WTC11 (cell line): Measurements from ENCODE around the gene FMNL1. TPM values are rescaled to one million over a fixed set of nuclear protein-coding genes. Genes with fewer than 3 reads are reported as not detected.

Source experiments
- ATAC-seq: fragments of 200-7000 bp; cut with Tn5 transposase; 2 replicates; pipeline ENCODE4 v1.10.0; 2021; ENCODE audit warnings: mild to moderate bottlenecking, moderate library complexity
- CTCF ChIA-PET: fragments of 300-600 bp; sonication (Branson Sonifier 250); formaldehyde crosslinking; loops from one replicate; lab custom pipeline; 2021; ENCODE audit warnings: antibody characterized with exemption; lab: Charles Lee
- POLR2A ChIA-PET: fragments of 350-600 bp; sonication (Branson Sonifier 250); formaldehyde crosslinking; loops from one replicate; lab custom pipeline; 2021; ENCODE audit warnings: antibody characterized with exemption; lab: Charles Lee
- DNase-seq: peaks from one replicate; pipeline ENCODE4 v3.0.0; 2021; ENCODE audit warnings: low spot score
- H3K27ac Mint-ChIP-seq: 2 replicates; pipeline ENCODE4 v1.8.0; 2021; ENCODE audit warnings: mixed read lengths
- H3K27me3 Mint-ChIP-seq: 2 replicates; pipeline ENCODE4 v1.8.0; 2021; ENCODE audit warnings: low read depth, mild to moderate bottlenecking, moderate library complexity, mixed read lengths
- H3K36me3 Mint-ChIP-seq: 2 replicates; pipeline ENCODE4 v1.8.0; 2021; ENCODE audit warnings: mixed read lengths
- H3K4me1 Mint-ChIP-seq: 2 replicates; pipeline ENCODE4 v1.8.0; 2022; ENCODE audit warnings: mixed read lengths
- H3K4me3 Mint-ChIP-seq: 2 replicates; pipeline ENCODE4 v1.8.0; 2021; ENCODE audit warnings: mild to moderate bottlenecking, moderate library complexity, mixed read lengths
- H3K9me3 Mint-ChIP-seq: 2 replicates; pipeline ENCODE4 v1.8.0; 2021; ENCODE audit warnings: mixed read lengths
- ATF3 ChIP-seq: sonication (generic); formaldehyde crosslinking; conservative IDR thresholded peaks from 2 replicates; pipeline ENCODE4 v1.8.1; 2022; ENCODE audit warnings: mild to moderate bottlenecking, missing genetic modification reagents
- CTCF ChIP-seq: fragments of 200-600 bp; IDR thresholded peaks from 2 replicates; pipeline ENCODE4 v1.8.0; 2022; ENCODE audit warnings: antibody characterized with exemption
- ELF4 ChIP-seq: sonication (generic); formaldehyde crosslinking; IDR thresholded peaks from 2 replicates; pipeline ENCODE4 v1.8.1; 2022; ENCODE audit warnings: low read depth, mild to moderate bottlenecking, moderate library complexity, missing genetic modification reagents
- FOXK1 ChIP-seq: sonication (generic); formaldehyde crosslinking; IDR thresholded peaks from 2 replicates; pipeline ENCODE4 v1.8.0; 2022; ENCODE audit warnings: mild to moderate bottlenecking, moderate library complexity, missing genetic modification reagents
- FOXP1 ChIP-seq: sonication (generic); formaldehyde crosslinking; IDR thresholded peaks from 2 replicates; pipeline ENCODE4 v1.8.0; 2022; ENCODE audit warnings: missing genetic modification reagents, mild to moderate bottlenecking, moderate library complexity, borderline replicate concordance
- FOXP4 ChIP-seq: sonication (generic); formaldehyde crosslinking; IDR thresholded peaks from 2 replicates; pipeline ENCODE4 v1.8.0; 2022; ENCODE audit warnings: mild to moderate bottlenecking, missing genetic modification reagents
- GTF2I ChIP-seq: fragments of 250-450 bp; sonication (Bioruptor Pico); conservative IDR thresholded peaks from 2 replicates; pipeline ENCODE4 v1.4.0; 2021; ENCODE audit warnings: mild to moderate bottlenecking
- IRF2 ChIP-seq: sonication (generic); formaldehyde crosslinking; IDR thresholded peaks from 2 replicates; pipeline ENCODE4 v1.8.0; 2022; ENCODE audit warnings: low read depth, missing genetic modification reagents, borderline replicate concordance
- KAT7 ChIP-seq: sonication (generic); formaldehyde crosslinking; IDR thresholded peaks from 2 replicates; pipeline ENCODE4 v1.8.1; 2023; ENCODE audit warnings: missing genetic modification reagents, mild to moderate bottlenecking, borderline replicate concordance
- MAX ChIP-seq: sonication (generic); formaldehyde crosslinking; IDR thresholded peaks from 2 replicates; pipeline ENCODE4 v1.8.0; 2022; ENCODE audit warnings: mild to moderate bottlenecking, missing genetic modification reagents
- MLX ChIP-seq: sonication (generic); formaldehyde crosslinking; IDR thresholded peaks from 2 replicates; pipeline ENCODE4 v1.8.1; 2023; ENCODE audit warnings: mild to moderate bottlenecking, missing genetic modification reagents, moderate library complexity
- NR3C1 ChIP-seq: sonication (generic); formaldehyde crosslinking; conservative IDR thresholded peaks from 2 replicates; pipeline ENCODE4 v1.8.1; 2023; ENCODE audit warnings: low read depth, mild to moderate bottlenecking, missing genetic modification reagents
- SMAD4 ChIP-seq: sonication (generic); formaldehyde crosslinking; IDR thresholded peaks from 2 replicates; pipeline ENCODE4 v1.8.0; 2022; ENCODE audit warnings: mild to moderate bottlenecking, missing genetic modification reagents
- STAT6 ChIP-seq: sonication (generic); formaldehyde crosslinking; conservative IDR thresholded peaks from 2 replicates; pipeline ENCODE4 v1.8.1; 2023; ENCODE audit warnings: mild to moderate bottlenecking, low read depth, missing genetic modification reagents, moderate library complexity
- USF2 ChIP-seq: sonication (generic); formaldehyde crosslinking; IDR thresholded peaks from 2 replicates; pipeline ENCODE4 v1.8.1; 2023; ENCODE audit warnings: mild to moderate bottlenecking, missing genetic modification reagents, moderate library complexity
- ZBTB21 ChIP-seq: sonication (generic); formaldehyde crosslinking; IDR thresholded peaks from 2 replicates; pipeline ENCODE4 v1.8.1; 2023; ENCODE audit warnings: mild to moderate bottlenecking, missing genetic modification reagents, borderline replicate concordance
- ZNF281 ChIP-seq: sonication (generic); formaldehyde crosslinking; IDR thresholded peaks from 2 replicates; pipeline ENCODE4 v1.8.0; 2023; ENCODE audit warnings: mild to moderate bottlenecking, missing genetic modification reagents
- ZNF396 ChIP-seq: fragments of 250-450 bp; sonication (Bioruptor Pico); IDR thresholded peaks from 2 replicates; pipeline ENCODE4 v1.8.0; 2021; ENCODE audit warnings: mild to moderate bottlenecking, moderate library complexity, borderline replicate concordance
- ZNF423 ChIP-seq: fragments of 250-450 bp; sonication (Bioruptor Pico); IDR thresholded peaks from 2 replicates; pipeline ENCODE4 v2.1.2; 2022; ENCODE audit warnings: mild to moderate bottlenecking, moderate library complexity
- ZNF512 ChIP-seq: sonication (generic); formaldehyde crosslinking; IDR thresholded peaks from 2 replicates; pipeline ENCODE4 v1.8.1; 2022; ENCODE audit warnings: missing genetic modification reagents, borderline replicate concordance
- total RNA-seq: library from RNA; stranded (reverse); gene quantifications from 3 replicates; pipeline ENCODE4 v1.2.3, GENCODE V29; 2021

Gene FMNL1
- total RNA-seq, 1 experiment from 2014 or later: 5.3 TPM

GRCh38 chr17:45224671-45225050, 3.0 kb downstream of the FMNL1 start:
- Mint-ChIP-seq H3K27me3 (peaks cover 44% of the 10 kb centered on the region), H3K4me1 (peaks cover 24% of the 10 kb centered on the region), H3K4me3 (no peak overlapping the region), H3K9me3 (no peaks in the 10 kb centered on the region), H3K27ac (no peak overlapping the region), H3K36me3 (no peaks in the 10 kb centered on the region)
- ATAC-seq (no peak), DNase-seq (no peak)
- CTCF ChIA-PET: interaction anchor here (1.3 to 4.8 kb wide), 2 partner anchors 11 to 75 kb away, joined by 3 to 27 read pairs; no protein-coding TSS in a partner anchor
- POLR2A ChIA-PET: no interaction called here
- TF ChIP-seq FOXK1 (CRISPR knock-in tag): no peak
- no peak for TF ChIP-seq NR3C1 (CRISPR knock-in tag)
- TF ChIP-seq CTCF: no peak
- no peak for TF ChIP-seq ZNF396 (CRISPR knock-in tag)
- no peak for TF ChIP-seq SMAD4

- Mint-ChIP-seq H3K27me3 (peaks cover 40% of the 10 kb centered on the region), H3K4me1 (peaks cover 24% of the 10 kb centered on the region), H3K4me3 (no peak overlapping the region), H3K9me3 (no peaks in the 10 kb centered on the region), H3K36me3 (no peaks in the 10 kb centered on the region), H3K27ac (no peak overlapping the region)
- TF ChIP-seq ATF3 (CRISPR knock-in tag): no peak
- TF ChIP-seq FOXP4 (CRISPR knock-in tag): no peak
- TF ChIP-seq KAT7 (CRISPR knock-in tag): no peak
- TF ChIP-seq MAX (CRISPR knock-in tag): no peak
- TF ChIP-seq ZNF281 (CRISPR knock-in tag): no peak
- no peak for TF ChIP-seq FOXP1 (CRISPR knock-in tag)
- no peak for TF ChIP-seq STAT6
- TF ChIP-seq USF2: no peak
- no peak for TF ChIP-seq ZNF423 (CRISPR knock-in tag)
- no peak for TF ChIP-seq ZNF512
- TF ChIP-seq GTF2I: no peak
- no peak for TF ChIP-seq MLX (CRISPR knock-in tag)
- TF ChIP-seq IRF2: no peak
- TF ChIP-seq ELF4: no peak
- no peak for TF ChIP-seq ZBTB21 (CRISPR knock-in tag)
- ATAC-seq: no peak
- POLR2A ChIA-PET: interaction anchor here (1.0 kb wide), 1 partner anchor 77 kb away, joined by 5 read pairs; the partner anchor contains the start of gene HEXIM1
- no peak for DNase-seq
- CTCF ChIA-PET: interaction anchor here (0.8 to 4.8 kb wide), 8 partner anchors 11 to 90 kb away, joined by 3 to 27 read pairs (median 4); partner anchors contain the start of gene ACBD4
These were observed 3.5 kb downstream of the FMNL1 start for GRCh38 chr17:45225051-45225700.
